ENCODE data around the gene PWWP2B.

- TF ChIP-seq CTCF (IDR thresholded peaks at IDR 0.05): no peak
- no peak for TF ChIP-seq REST (IDR thresholded peaks at IDR 0.05)
- TF ChIP-seq CBX8 (IDR thresholded peaks at IDR 0.05): no peak
- no peak for TF ChIP-seq POLR2A (IDR thresholded peaks at IDR 0.05; ENCODE audit: low read length)
- TF ChIP-seq EP300 (IDR thresholded peaks at IDR 0.05): no peak
- TF ChIP-seq BHLHE40 (IDR thresholded peaks at IDR 0.05; ENCODE audit: low read depth, low read length): no peak
- no peak for TF ChIP-seq CBX2 (IDR thresholded peaks at IDR 0.05; ENCODE audit: borderline replicate concordance, low read depth)
- TF ChIP-seq POLR2AphosphoS2 (conservative IDR thresholded peaks at IDR 0.05; ENCODE audit: low read length): no peak
- TF ChIP-seq MAFK (IDR thresholded peaks at IDR 0.05; ENCODE audit: partially characterized antibody): no peak
These were observed 16.5 kb downstream of the PWWP2B start for GRCh38 chr10:132413226-132414205.
